ENCODE data around the gene FSHR.
A peak's percentile ranks its signal among the peaks of the same experiment; 100 is the strongest.

The FSHR gene, protein sequence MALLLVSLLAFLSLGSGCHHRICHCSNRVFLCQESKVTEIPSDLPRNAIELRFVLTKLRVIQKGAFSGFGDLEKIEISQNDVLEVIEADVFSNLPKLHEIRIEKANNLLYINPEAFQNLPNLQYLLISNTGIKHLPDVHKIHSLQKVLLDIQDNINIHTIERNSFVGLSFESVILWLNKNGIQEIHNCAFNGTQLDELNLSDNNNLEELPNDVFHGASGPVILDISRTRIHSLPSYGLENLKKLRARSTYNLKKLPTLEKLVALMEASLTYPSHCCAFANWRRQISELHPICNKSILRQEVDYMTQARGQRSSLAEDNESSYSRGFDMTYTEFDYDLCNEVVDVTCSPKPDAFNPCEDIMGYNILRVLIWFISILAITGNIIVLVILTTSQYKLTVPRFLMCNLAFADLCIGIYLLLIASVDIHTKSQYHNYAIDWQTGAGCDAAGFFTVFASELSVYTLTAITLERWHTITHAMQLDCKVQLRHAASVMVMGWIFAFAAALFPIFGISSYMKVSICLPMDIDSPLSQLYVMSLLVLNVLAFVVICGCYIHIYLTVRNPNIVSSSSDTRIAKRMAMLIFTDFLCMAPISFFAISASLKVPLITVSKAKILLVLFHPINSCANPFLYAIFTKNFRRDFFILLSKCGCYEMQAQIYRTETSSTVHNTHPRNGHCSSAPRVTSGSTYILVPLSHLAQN

DNA sequence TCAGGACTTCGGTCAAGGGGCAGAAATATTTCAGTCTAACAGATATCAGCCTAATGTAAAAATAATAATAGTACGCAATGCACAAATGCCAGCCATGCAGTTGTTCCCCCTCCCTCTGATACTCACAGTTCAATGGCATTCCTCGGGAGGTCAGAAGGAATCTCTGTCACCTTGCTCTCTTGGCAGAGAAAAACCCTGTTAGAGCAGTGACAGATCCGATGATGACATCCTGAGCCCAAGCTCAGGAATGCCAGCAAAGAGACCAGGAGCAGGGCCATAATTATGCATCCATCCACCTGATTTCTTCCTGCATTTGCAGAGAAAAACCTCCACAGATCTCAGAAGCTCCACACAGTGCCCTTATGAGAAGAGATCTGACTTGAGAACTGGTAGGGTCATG, at the start of gene FSHR:
TSS of gene FSHR (minus strand) at position 376 of the 400 bp plus-strand sequence. CDS start at position 278, 98 bp downstream.
- no peak for DNase-seq

DNA sequence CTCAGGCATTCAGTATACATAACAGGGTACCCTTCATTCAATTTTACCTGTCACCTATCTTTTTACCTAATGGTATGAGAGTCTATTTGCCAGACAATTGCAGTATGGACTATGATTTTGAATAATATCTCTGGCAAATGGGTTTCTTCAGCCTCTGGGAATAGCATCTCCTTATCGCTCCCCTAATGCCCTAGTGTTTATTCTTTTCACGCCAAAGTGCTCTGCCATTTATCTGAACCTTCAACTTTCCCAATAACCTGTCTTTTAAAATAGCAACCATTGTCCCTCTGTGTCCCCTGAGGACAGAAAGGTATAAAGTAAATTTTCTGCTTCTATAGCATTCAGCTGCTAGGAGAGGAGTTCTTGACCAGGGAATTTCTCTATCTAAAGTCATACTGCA, 45.0 kb upstream of the FSHR start:
- no peak for DNase-seq

- no peak for DNase-seq
Measured at GRCh38 chr2:49194701-49195100, 40.4 kb upstream of the FSHR start.

DNA sequence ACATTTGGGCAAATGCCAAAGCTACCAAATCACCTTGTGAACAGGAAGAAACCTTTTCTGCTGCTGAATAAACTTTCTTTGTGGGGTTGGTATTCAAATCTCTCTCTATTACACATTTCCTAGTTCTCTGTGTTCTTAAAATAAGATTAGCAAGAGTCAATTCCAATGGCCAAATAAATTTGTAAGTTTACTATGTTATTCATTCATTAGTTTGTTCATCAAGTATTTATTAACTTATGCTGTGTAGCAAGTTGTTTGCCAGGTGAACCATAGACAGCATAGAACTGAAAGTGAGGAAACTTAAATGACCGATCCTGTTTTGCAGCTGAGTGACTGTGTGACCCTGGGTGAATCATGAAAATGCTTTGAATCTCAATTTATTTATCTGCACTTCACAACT, 37.7 kb upstream of the FSHR start:
- DNase-seq: no peak

DNA sequence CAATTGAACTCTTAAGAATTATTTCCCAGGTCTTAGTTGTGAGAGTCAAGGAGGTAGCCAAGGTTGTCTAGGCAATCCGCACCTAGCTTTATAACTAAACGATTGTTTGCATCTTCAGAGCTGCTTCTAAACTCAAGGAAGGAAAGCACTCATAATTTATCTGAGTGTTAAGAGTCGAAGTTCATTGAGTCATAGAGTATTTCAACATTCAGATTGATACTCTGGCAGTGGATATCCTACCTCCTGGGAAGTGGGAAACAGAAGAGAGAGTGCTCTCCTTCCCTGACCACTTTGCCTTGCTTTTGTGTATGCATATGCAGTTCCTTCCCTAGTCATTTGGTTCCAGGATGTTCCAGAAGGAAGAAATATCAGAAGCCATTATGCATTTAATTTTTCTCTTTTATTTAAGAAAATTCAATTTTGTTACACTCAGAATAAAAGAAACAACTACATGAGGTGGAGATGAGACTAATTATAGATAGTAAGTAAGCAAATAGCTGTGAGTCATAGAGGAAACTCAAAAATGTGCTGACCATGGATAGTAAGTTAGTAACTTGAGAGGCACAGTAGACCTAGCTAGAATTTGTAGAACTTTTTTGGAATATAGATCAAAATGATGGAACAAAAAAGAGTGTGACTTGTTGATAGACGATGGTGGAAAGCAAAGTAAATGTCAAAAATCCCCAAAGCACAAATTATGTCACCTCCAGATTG, 35.4 kb upstream of the FSHR start:
- DNase-seq: no peak

- DNase-seq: no peak
Measured at GRCh38 chr2:49186050-49186648, 31.8 kb upstream of the FSHR start.

GRCh38 chr2:49178656-49179055, 24.3 kb upstream of the FSHR start:
- no peak for DNase-seq

GRCh38 chr2:49177194-49177593, 22.9 kb upstream of the FSHR start:
- no peak for DNase-seq

- DNase-seq: no peak
Measured at GRCh38 chr2:49175831-49176230, 21.5 kb upstream of the FSHR start.

DNA sequence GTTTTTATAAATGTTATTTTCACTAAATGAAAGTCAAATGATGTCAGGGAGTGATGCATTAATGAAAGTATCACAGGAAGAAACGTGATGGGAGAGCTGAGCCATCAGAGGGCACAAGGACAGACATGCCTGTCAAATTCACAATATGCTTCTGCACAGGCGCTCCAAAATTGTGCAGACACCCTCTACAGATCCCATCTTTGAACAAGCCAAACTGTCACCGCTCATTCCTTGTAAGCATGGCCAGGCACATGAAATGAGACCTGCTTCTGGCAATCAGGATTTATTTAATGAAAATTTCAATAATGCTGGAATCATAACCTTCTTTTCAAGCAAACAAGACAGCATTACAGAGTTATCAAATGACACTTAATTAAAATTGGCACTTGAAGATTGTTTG, 20.4 kb upstream of the FSHR start:
- DNase-seq: no peak

GRCh38 chr2:49167131-49167530, 12.8 kb upstream of the FSHR start:
- DNase-seq: no peak

GRCh38 chr2:49165662-49166061, 11.3 kb upstream of the FSHR start:
- no peak for DNase-seq

- no peak for DNase-seq
Measured at GRCh38 chr2:49164729-49165128, 10.4 kb upstream of the FSHR start.

- no peak for DNase-seq
Measured at GRCh38 chr2:49162151-49162550, 7.8 kb upstream of the FSHR start.

DNA sequence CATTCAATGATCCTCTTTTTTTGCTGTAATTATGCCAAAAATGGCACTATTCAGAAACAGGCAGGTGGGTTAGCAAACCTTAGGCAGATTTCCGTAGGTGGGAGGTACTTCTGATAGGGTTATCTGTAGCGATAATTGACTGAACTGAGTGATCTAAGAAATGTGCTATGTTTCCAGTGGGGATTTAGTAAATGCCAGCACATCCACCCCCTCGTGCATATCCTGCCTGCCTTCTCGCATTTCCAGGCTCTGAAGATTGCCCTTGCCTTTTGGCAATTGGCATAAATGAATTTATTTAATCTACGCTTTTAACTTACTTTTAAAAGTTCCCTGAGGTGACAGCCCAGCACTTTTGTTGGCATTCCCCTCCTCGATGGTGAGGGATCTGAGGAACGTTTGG, 576 bp upstream of the FSHR start:
- DNase-seq: no peak

GRCh38 chr2:49153252-49153651, 1.1 kb downstream of the FSHR start:
- no peak for DNase-seq

DNA sequence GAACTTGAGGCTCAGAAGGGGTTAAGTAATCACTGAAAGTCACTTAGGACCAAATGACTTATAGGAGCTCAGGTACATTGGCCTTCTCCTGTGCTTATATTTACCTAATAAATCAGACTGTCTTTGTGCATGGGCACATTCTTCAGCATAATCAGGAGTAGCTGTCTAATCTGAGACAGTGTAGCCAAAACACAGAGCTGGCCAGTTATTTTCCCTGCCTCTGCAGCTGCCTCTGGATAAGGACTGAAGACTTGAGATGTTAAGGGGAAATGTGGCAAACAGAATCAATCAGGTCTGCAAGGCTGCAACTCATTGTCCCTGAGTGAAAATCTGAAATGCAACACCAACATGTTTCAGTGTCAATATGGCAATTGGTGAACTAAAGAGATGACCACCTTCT, 1.5 kb downstream of the FSHR start:
- DNase-seq: no peak

DNA sequence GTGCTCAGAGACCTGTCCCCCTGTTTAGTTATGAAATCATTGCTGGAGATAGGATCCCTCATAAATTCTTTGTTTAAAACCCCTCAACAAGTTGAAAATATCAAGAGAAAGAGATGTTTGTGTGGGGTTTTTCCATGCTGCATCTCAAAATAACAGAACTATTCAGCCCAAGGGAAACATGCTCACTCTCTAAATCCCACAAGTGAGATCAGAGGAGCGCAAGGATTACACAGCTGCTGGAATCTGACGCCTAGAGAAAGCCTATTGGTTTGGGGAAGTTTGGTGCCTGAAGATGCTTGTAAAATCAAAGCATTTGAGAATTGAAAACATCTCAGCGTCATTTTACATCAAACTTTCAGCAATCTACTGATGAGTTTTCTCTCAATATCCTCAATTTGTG, 7.9 kb downstream of the FSHR start:
- no peak for DNase-seq

DNA sequence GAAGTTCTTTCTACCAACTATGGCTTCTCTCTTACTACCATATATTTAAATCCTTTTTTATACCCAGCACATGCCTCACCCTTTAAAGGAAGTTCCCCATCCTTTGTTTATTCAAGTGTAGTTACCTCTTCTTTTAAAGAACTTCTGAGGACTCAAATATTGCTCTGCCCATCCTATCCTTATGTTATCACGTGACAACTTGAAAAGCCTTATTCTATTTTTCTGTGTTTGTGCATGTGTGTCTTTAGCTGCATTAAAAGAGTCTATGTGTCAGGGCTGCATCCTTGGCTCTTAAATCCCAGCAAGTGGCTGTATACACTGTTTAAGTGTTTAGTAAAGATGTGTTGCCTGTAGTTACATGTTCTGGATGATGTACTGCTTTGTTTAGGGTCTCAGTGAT, 22.5 kb downstream of the FSHR start:
- no peak for DNase-seq

DNA sequence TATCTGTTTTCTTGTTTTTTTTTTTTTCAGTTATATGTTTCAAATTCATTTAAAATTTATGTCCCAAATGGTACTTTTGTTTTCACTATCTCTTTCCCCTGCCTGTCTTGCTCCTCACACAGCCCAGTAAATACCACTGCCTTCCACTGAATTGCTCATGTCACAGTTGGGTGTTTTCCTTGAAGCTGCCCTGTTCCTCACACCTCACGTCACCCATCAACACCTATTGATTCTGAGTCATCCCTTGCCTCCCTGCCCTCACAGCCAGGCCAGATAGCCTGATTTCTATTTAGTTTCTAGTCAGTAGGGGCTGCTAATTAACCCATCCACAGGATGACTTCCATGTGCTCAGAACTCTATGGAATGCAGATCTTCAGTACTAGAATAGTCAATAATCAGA, 25.3 kb downstream of the FSHR start:
- DNase-seq: no peak

DNA sequence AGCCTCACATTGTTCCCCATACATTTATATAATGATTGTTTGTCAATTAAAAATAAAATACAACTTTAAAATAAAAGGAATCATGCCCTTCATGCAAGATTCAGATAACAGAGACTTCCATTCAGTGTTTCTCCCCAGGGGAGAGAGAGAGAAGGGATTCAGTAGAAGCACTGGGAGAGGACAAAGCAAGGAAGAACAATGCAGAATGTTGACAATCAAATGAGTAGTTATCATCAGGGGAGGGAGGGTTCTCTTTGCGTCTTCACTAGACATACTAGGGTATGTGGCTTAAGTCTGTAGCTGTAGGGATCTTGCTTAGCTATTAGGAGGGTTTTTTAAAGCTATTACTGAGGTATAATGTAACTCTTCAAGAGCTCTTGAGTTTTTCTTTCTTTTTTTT, 30.7 kb downstream of the FSHR start:
- DNase-seq: no peak

- DNase-seq: no peak
Measured at GRCh38 chr2:49122107-49122506, 32.2 kb downstream of the FSHR start.

- no peak for DNase-seq
Measured at GRCh38 chr2:49113046-49113445, 41.3 kb downstream of the FSHR start.

DNA sequence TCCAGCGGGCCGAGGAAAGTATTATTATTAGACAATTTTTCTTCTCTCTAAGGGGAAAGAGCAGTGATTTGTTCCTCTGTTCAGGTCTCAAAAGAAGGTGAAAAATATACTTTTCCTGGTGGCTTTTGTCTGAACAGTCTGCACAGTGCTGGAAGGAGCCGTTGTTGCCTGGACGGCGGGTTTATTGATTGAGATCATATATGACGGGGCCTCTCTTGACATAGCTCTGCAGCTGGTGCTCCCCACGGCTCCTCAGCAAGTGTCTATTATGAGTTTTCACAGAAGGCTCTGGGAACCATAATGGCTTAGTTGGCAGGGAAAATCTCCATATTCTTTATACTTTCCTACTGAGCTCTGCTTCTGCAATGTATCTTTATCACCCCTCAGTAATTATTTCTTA, 42.9 kb downstream of the FSHR start:
- peak; percentile 84 for DNase-seq

All from NCI-H146 (cell line).